GM18951 (cell line): ENCODE data around the gene LRRC4B.
"Not testable (repeated sequence)": the region's sequence is repeated elsewhere in the genome, so short reads cannot be mapped to it uniquely, and the experiment has no call there.

Source experiments
- POLR2A ChIP-seq: IDR thresholded peaks from 4 replicates; pipeline ENCODE4 v1.6.1; 2011; ENCODE audit warnings: mild to moderate bottlenecking; ENCODE audit not compliant: insufficient read length, insufficient read depth; ENCODE audit errors: extremely low read depth
- in situ Hi-C: fragments of 300-500 bp; cut with MboI; formaldehyde crosslinking; loops from one replicate; pipeline ENCODE4 v1.12.0; 2022; ENCODE audit warnings: low sequenced_read_pairs, mixed read lengths, inconsistent platforms; ENCODE audit not compliant: unreplicated experiment

The LRRC4B gene

DNA sequence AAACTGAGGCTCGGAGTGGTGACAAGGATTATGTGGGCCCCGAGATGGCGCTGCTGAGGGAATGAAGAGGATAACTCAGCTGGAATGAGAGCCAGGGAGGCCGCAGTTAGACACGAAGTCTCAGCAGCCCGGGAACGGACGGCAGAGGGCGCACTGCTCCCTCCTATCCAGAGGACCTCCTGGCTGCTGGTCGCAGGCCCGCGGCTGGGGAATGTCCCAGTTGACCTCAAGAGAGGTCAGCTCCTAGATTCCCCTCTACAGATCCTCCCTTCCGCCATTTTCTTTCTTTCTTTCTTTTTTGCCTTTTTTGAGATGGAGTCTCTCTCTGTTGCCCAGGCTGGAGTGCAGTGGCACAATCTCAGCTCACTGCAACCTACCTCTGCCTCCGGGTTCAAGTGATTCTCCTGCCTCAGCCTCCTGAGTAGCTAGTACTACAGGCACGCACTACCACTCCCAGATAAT is 30.4 kb downstream of the LRRC4B start:
- in situ Hi-C loops = no loop called here
- no peak for TF ChIP-seq POLR2A

DNA sequence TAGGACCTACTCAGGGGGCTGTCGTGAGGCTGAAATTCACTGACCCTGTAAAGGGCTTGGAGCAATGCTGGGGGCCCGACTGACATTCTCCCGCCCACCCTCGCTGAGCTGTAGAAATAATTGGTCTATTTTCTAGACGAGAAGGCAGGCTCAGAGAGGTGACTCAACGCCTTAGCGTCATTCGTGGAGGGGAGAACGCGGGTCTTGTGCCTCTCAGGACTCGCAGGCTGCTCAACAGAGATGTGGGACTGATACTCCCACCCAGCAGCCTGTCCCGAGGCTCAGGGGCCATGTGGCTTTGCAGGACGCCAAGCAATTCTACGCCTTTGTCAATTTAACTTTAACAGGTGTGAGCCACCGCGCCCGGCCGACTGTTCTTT is 30.9 kb downstream of the LRRC4B start:
- no peak for TF ChIP-seq POLR2A

DNA sequence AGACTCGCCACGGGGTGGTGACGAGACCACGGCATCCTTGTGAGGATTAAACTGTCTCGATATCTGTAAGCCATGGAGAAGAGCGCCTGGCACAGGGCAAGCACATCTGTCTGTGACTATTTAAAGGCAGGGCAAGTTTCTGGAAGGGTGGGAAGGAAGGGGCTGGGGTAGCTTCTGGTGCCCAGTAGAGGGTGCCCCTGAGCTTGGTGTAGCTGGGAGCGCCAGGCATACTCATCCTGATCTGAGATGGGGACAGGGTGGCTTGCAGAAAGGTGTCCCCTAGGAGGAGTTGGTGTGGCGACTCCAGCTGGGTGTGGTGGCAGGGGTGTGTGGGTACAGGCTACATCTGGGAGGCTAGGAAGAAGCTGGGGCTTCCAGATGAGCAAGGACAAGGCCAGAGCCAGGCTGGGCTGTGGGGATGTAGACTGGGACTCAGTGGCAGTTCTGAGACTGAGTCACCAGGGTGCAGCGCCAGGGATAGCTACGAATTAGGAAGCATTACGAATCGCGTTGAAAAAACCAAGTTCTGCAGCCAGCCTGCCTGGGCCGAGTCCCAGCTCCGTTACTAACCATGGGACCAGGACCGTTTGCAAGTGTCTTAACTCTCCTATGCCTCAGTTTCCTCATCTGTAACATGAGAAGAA is 31.5 kb downstream of the LRRC4B start:
- in situ Hi-C loops = no loop called here
- no peak for TF ChIP-seq POLR2A

More for the DNA sequence above, 30.9 kb downstream of the LRRC4B start:
- in situ Hi-C loops = no loop called here

DNA sequence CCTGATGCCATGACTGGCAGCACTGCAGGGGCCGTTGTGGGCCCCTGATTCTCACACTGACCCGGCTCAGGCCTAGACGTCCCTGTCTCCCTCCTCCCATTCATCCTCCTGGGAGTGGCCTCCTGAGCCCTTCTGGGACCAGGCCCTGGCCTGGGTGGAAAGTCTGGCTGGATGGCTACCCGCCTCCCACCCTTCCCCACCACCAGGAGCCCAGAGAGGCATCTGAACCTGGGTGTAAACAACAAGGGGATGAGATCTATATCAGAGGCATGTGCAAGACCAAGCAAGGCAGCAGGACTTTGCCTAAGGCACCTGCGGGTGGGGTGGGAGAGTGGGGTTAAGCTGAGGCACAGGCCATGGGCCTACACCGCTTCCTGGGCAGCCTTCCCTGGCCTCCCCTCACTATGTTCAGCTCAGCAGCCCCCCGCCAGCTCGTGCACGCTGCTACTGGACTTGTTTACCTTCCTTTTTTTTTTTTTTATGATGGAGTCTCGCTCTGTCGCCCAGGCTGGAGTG is 32.5 kb downstream of the LRRC4B start:
- in situ Hi-C loops = no loop called here
- TF ChIP-seq POLR2A = no peak

DNA sequence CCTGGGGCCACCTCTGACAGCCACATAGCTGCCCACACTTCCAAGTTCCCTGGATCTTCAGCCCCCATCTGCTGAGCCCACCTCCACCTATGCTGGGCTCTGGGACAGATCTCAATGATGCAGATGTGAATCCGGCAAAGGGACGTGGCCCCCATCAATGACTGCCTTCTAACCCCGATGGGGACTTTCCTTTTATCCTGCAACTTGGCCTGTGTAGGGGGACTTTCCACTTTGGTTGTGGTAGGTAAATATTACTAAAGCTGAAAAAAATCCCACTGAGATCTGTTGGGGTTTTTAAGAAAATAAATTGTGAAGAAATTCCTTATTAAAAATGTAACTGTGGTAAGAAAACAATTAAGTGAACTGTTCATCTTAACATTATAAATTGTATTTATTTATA is 33.8 kb downstream of the LRRC4B start:
- in situ Hi-C loops = no loop called here
- TF ChIP-seq POLR2A = no peak

DNA sequence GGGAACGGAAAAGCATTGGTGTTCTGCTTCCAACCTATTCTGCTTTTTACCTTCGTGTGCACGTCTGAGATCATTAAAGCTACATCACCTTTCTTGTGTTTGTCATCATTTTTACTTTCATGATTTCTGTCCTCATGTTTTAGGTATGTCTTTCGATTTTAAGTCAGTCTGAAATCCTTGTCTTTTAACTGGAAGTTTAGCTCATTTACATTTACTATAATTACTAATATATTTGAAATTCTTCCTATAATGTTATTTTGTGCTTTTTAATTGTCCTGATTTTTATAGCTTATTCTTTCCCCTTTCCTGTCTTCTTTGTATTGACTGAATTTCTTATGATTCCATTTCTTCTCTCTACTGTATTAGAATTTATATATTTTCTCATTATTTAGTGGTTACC is 35.3 kb downstream of the LRRC4B start:
- in situ Hi-C loops = no loop called here
- TF ChIP-seq POLR2A = no peak

DNA sequence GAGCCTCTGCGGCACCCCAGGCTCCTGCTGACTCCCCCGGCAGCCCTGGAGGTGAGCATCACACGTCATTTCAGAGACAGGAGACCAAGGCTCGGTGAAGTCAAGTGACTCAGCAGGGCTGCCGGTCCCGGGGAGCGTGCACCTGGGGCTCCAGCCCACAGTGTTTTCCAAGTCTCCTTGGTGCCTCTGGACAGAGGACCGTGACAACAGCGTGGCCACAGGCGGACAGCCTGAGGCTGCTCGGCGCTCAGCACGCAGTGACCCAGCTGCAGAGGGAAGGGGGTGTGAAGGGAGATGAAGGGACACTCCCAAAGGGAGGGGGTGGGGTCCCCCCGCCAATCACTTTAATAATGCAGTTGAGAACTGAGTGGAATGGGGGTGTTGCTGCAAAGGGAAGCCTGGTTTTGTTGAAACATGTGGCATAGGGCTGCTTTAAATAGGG is 37.0 kb downstream of the LRRC4B start:
- in situ Hi-C loops = no loop called here
- no peak for TF ChIP-seq POLR2A

DNA sequence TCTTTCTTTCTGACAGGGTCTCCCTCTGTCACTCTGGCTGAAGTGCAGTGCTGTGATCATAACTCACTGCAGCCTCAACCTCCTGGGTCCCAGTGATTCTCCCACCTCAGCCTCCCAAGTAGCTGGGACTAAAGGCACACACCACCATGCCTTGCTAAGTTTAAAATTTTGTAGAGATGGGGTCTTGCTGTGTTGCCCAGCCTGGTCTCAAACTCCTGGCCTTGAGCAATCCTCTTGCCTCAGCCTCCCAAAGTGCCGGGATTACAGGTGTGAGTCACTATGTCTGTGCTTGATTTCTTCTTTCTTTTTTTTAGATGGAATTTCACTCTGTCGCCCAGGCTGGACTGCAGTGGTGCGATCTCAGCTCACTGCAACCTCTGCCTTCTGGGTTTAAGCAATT is 40.2 kb downstream of the LRRC4B start:
- in situ Hi-C loops = not testable (repeated sequence)

DNA sequence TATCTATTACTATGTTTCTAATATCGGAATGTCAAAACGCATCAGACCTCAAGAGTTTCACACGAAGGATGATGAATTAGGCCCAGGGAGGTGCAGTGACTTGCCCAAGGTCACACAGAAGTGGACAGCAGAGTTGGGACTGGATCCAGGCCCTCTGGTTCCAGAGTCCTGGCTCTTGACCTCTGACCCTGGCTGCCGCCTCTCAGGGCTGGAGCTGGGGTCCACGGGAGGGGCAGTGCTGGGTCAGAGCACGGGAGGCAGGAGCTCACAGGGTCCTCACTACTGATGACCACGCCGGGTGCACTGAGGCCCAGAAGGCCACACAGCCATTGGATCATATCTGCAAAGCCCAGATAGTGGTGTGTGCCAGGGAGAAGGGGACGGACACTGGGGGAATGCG is 45.4 kb downstream of the LRRC4B start:
- TF ChIP-seq POLR2A = no peak
- in situ Hi-C loops = no loop called here

DNA sequence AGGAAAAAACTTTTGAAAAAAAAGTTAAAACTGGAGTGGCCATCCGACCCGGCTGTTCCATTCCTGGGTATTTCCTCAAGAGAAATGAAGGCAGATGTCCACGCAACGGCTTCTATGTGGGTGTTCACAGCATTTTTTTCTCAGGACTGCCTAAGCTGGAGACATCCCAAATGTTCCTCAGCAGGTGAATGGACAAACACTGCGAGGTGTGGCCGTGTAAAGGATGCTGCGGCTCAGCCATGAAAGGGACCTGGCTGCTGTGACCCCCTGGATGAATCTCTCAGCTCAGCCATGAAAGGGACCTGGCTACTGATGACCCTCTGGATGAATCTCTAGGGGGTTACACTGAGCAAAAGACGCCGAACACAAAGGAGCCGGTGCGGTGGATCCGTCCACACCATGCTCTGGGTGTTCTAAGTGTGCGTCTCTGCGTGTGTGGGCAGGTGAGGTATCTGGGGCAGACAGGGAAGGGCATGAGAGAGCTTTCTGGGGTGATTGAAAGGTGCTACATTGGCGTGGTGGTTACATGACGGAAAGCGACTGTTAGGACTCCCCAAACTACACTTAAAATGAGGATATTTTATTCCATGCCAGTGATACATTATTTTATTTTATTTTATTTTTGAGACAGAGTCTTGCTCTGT is 47.3 kb downstream of the LRRC4B start:
- in situ Hi-C loops = no loop called here
- TF ChIP-seq POLR2A = no peak

DNA sequence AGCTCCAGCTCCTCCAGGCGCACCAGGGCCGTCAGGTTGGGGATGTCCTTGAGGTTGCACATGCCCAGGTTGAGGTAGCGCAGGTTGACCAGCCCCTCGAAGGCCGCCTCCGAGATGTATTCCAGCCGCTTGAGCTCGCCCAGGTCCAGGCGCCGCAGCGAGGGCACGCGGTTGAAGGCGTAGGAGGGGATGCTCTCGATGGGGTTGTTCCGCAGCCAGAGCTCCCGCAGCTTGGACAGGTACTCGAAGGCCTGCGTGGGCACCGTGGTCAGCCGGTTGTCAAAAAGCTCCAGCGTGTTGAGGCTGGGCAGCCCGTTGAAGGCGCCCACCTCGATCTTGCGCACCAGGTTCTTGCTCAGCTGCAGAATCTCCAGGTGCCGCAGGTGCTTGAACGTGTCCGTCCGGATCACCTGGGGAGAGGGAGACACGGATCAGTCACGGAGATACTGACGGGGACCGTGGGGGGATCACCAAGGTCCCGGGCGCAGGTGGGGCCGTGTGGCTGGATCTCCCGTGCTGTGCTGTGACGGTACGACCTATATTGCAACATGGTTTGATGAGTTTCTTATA is 49.1 kb downstream of the LRRC4B start:
- no peak for TF ChIP-seq POLR2A

DNA sequence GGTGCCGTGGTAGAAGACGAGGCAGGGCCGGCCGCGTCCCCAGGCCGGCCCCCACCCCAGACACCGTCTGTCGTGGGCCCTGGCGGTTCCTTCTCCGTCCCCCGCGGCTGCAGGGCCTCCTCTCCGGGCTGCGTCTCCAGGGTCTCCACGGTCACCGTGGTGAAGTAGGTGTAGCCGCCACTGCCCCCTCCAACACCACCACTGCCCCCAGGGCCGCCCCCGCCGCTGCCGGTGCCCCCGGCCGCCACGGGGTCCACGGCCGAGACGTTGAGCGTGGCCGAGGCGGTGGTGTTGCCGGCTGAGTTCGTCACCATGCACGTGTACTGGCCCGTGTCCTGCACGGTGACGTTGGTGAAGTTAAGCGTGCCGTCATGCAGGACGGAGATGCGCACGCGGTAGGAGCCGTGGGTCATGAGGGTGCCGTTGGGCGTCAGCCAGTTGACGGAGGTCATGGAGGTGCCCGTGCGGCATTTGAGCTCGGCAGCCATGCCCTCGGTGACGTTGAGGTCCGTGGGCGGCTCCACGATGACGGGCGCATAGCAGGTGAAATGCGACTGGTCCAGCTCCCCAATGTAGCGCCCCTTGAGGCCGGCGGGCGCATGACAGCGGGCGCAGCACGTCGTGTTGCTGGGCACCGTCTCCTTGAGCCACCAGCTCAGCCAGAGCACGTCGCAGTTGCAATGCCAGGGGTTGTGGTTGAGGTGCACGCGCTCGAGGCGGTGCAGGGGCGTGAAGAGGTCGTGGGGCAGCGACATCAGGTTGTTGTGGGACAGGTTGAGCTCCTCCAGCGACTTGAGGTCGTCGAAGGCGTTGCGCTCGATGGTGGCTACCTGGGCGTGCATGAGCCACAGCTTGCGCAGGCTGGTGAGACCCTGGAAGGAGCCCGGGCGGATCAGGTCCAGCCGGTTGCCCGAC is 49.9 kb downstream of the LRRC4B start:
- no peak for TF ChIP-seq POLR2A

More for the DNA sequence above, 49.1 kb downstream of the LRRC4B start:
- in situ Hi-C loops = no loop called here

DNA sequence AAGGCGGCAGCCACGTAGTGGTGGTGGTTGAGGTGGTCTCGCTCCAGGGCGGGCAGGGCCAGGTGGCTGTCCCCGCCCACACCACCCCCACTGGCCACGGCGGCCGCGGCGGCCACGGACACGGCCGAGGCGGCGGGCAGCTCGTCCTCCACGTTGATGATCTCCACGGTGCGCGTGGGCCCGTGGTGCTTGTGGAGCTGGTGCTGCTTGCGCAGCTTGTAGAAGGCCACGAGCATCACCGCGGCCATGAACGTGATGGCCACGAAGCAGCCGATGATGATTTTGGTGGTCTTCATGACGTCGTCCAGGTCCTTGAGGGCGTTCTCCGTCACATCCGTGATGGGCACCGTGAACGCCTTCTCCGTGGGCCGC is 50.5 kb downstream of the LRRC4B start:
- TF ChIP-seq POLR2A = no peak
- in situ Hi-C loops = no loop called here

More for the DNA sequence above, 49.9 kb downstream of the LRRC4B start:
- in situ Hi-C loops = no loop called here
